ENCODE measurements around the gene HIPK2.
A peak's percentile ranks its signal among the peaks of the same experiment; 100 is the strongest.
"Not testable (repeated sequence)": the region's sequence is repeated elsewhere in the genome, so short reads cannot be mapped to it uniquely, and the experiment has no call there.

HIPK2 gene

DNA sequence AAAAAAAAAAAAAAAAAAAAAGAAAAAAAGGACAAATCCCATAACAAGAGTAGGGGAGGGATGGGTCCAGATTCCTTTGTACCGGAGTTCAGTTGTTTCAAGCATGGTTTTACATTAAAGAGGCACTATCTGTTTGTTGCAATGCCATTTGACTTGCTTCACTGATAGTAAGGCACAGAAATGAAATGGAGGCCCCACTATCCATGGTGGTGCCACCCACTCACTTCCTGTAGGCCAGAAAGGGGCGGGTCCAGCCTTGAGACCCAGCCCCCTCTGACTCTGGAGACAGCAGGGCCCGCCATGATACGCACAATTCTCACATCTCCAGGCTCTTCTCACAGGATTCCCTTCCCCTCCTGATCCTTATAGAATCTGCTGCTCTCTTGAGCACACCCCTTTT lies 154.3 kb downstream of the HIPK2 start:
- no peak for DNase-seq (ENCODE audit: low read depth in 2 of 2)

DNA sequence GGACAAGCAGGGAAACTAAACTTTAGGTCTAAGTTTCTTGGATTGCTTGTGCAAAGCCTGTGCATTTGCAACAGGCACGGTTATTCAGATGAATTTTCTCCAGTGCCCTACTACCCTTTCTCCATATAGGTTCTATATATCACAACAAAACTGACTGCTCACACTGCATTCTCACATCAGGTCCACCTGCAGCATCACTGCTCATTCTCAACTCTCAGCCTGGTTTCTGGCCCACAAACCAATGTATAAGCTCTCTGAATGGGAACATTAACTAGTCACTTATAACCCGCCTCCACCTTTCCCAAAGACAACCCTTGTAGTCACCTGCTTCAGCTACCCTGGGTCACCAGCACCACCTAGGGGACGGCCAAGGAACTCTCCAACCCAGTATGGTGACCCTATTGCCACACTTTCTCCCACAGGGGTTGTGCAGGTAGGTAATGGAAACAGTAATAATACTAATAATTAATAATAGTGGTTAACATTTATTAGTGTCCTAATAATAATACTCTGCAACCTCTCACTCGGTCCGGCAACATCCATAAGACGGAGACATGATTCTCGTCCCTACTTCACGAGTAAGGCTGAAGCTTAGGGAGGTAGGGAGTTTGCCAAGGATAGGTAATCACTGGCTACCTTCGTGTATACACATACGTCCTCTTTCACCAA lies 157.0 kb downstream of the HIPK2 start:
- DNase-seq (ENCODE audit: low read depth in 2 of 2): peak in 1 of 2 experiments; percentile 62

DNA sequence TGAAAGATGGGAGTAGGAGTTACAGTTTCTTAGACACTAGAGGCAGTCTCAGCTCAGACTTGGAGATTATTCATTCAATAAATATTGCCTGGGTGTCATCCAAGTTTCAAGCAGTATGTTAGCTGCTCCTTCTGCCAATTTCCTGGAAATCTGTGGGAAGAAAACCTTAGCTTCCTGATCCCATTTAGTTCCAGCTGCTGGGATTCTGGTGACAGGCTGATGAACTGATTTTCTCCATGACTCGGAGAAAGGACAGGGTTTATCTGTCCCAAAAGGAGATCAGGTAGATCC lies 158.5 kb downstream of the HIPK2 start:
- no peak for DNase-seq (ENCODE audit: low read depth in 2 of 2)

DNA sequence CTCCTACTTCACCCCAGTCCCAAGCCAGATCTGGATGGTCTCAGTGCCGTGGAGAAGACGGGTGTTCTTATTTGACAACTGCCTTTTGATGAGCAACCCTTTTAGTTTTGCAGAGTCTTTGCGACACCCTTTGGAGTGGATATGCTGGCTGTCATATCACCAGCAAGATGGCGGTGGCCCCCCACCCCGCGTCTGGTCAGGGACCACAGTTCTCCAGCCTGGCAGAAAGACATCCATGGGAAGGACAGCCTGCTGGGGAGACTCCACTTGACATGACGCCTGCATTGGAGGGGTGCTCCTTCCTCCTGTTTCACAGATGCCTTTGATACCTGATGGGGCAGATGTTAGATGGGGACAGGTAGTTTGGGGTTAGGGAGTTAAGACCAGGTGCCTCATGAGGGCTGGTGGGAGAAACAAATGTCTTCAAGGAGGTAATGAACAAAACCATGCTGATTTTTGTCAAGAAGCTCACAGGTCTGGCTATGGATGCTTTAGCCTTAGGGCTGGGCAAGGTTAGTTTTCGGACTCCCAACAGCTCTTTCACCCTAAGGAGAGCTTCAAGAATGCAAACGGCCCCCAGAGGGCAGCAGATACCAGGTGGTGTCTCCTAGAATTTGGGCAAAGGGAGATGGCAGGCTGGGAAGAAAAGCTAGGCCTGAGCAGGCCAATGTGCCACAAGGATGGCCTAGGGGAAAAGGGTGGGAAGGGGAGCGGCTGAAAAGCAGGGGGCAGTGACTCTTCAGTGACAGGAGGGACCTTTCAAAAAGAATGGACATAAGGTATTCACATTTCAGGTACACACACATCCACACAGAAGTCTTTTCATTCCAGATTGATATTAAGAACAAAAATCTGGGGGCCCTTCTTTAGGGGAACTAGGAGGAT lies 159.1 kb downstream of the HIPK2 start:
- DNase-seq (ENCODE audit: low read depth in 2 of 2): peak in 1 of 2 experiments; percentile 49

DNA sequence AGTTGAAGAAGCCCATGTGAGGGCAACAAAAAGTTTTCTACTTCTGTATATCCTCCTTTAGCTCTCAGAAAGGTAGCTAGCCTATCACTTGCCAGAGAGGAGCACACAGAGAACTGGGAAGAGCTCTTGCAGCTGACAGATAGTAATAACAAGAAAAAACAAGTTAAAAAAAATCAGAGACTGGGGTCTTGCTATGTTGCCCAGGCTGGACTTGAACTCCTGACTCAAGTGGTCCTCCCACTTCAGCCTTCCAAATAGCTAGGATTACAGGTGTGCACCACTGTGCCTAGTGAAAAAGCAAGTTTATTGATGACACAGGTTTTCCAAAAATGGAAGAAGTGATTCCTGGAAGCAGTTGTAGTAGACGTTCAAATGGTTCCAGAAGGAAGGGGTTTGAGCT lies 160.7 kb downstream of the HIPK2 start:
- DNase-seq (ENCODE audit: low read depth in 2 of 2): no peak

DNA sequence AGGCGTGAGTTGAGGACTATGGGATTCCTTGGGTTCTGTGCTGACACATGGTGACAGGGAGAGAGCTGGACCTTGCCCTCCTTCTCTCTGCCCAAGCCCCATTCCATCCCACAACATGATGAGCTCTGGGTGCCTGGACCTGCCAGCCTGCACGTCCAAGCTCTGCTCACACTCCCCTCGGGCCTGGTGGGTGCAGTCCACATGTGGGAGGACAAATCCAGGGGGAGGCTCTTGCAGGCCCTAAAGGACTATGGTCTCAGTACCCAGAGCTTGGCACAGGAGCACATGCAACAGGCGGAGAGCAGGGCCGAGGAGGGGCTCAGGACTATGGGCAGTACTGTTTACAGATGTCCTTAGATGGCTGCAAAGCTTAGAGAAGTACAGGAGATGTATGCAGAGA lies 162.9 kb downstream of the HIPK2 start:
- DNase-seq (ENCODE audit: low read depth in 2 of 2): no peak

DNA sequence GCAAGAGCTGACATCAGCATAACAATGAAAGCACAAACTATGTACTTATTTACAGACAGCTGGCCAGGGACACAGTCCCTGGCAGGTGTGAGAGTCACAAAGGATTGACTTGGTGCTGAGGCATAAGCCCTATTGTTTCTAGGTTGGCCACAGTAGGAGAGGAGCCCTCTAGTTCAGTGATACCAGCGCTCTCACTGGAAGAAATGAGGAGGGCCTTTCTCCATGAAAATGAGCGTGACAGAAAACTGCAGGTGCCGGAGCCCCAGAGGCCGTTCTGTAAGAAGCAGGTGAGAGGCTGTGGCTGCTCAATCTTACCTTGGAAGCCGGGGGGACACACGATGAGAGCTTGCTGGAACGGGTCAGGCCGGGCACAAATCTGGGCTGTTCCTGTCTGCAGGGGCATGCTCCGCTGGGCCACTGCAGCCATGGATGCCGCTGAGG lies 163.8 kb downstream of the HIPK2 start:
- no peak for DNase-seq (ENCODE audit: low read depth in 2 of 2)

DNA sequence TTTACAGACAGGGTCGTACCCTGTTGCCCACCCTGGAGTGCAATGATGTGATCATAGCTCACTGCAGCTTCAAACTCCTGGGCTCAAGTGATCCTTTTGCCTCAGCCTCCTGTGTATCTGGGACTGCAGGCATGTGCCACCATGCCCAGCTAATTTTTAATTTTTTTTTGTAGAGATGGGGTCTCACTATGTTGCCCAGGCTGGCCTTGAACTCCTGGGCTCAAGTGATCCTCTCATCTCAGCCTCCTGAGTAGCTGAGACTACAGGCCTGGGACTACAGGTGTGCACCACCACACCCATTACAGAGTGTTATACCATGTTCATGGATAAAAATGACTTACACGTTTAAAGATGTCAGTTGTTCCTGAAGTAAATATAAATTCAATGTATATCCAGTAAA lies 166.2 kb downstream of the HIPK2 start:
- not testable (repeated sequence) for DNase-seq (ENCODE audit: low read depth in 2 of 2)

DNA sequence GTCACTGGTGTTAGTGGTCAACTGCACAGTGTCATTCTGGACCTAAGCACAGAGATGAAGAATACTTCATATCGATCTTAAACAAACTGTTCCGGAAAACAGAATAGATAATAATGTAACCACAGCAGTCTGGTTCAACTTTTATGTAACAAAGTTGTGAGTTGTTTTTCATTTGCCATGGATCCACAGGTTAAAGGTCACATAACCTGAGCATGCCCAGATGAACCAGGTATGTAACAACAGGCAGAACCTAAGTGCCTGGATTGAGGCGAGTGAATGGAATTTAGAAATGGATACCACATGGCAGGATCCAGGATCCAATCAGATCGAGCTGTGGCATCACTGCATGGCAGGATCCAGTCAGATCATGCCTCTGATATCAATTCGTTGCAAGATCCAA lies 167.2 kb downstream of the HIPK2 start:
- no peak for DNase-seq (ENCODE audit: low read depth in 2 of 2)

DNA sequence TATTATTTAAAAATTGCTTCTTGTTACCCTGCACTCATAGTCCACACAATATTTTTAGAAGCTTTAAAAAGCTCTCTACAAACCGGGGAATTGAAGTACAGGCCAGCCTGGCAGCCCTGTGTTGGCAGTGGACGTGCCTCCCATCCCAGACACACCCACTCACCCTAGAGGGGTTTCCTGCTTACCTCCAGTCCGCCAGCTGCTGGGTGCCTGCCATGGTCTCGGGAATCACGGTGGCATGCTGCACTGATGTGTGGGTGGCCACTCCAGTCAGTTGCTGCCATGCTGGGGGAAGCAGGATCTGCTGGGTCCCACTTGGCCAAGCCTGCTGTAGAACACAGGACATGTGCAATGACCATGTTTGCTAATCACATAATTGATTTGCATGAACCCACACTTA lies 173.9 kb downstream of the HIPK2 start:
- DNase-seq (ENCODE audit: low read depth in 2 of 2): no peak

DNA sequence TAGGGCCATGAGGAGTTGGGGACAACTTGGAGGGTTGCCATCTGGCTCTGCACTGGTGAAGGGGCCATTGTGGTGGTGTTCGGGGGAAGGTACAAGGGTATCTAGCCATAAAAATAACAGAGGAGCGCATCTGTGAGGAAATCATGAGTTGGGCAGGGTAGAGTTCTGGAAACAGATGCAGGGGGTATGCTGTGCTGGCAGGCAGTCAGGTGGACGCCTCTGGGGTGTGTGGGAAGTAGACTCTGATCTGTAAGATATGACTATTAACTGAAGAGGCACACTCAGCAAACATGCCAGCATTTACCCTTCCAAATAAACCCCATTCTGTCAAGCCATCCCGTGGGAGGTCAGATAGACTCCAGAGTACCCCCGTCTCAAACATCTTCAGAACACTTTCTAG lies 174.5 kb downstream of the HIPK2 start:
- no peak for DNase-seq (ENCODE audit: low read depth in 2 of 2)

DNA sequence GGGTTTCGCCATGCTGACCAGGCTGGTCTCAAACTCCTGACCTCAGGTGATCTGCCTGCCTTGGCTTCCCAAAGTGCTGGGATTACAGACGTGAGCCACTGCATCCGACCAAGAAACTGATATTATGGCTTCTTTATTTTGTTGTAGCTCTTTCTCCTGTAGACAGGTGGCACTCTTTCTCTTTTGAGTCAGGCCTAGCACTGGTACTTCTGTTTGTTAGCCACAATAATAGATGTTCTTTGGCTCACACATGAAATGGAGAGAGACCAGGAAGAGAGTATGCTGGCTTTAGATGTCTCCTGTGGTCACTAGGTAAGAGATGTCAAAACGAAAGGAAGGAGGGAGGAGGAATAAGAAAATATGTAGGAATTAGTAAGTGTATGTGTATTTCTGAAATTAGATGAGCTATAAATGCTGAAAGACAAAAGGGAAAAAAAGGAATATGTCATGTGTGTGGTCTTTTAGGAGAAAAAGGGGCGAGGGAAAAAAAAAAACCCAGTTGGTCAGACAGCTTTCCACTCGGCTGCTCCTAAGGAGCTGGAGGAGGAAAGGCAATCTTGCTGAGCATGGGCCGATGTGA lies 175.6 kb downstream of the HIPK2 start:
- no peak for DNase-seq (ENCODE audit: low read depth in 2 of 2)

DNA sequence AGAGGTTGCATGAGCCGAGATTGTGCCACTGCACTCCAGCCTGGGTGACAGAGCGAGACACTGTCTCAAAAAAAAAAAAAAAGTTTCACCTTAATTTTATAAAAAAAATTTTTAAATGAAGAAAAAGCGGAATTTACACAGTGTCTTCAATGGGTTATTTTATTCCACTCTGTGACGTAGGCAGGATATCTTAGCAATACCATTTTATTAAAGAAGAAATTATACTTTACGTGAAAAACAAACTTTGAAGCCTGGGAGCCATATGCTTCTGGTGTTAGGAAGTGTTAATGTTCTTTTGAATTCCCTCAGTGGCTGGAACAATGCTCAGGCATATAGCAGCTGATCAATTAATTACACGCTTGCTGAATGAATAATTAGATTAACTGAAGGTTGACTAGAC lies 176.6 kb downstream of the HIPK2 start:
- no peak for DNase-seq (ENCODE audit: low read depth in 2 of 2)

DNA sequence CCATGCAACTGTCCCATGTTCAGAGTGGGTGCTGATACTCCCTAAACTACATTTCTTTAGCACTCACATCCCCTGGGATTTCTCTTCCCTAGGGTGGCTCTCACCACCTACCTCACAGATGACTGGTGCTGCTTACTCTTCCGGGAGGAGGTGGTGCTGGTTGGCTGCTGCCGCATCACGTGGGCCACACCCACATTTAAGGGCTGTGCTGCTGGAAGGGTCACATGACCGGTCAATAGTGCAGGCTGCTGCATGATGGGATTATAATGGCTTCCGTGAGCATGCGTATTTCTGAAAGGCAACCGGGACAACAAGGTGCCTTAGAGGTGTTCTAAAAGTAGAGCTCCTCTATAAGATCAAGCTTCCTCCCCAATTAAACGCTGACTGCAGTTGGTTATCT lies 177.5 kb downstream of the HIPK2 start:
- DNase-seq (ENCODE audit: low read depth in 2 of 2): no peak

DNA sequence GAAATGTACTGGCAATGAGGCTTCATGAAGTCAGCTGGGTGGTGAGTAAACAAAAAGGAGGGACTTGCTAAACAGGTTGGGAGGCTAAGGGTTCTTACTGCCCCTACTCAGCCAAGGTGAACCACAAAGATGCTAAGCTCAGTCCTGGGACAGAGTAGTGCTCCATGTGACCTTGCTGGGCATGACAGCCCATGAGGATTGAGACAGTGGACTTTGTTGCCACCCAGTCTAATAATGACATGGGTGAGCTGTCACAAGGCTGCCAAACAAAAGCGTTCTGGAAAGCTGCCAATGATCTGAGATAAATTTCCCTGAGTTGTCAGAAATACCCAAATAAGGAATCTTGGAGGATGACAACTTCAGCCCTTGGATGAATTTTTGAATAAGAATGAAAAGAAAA lies 179.2 kb downstream of the HIPK2 start:
- DNase-seq (ENCODE audit: low read depth in 2 of 2): no peak

DNA sequence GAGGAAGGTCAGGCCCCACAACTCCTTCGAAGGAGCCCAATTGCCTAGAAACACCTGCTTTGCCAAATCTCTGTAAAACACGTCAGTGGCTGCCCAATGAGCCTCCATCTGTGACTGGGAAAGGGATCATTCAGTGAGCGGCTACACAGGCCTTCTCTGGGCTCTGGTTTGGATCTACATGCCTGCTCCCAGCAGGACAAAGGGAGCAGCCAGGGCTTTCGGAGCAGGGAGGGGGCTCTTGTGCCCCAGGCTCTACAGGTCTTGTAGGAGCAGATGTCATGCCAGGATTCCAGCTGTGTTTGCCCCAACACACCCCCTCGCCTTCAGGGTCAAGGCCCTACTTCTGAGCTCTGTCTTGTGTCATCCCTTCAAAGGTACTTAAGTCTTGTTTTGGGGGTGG lies 180.8 kb downstream of the HIPK2 start:
- DNase-seq (ENCODE audit: low read depth in 2 of 2): no peak

DNA sequence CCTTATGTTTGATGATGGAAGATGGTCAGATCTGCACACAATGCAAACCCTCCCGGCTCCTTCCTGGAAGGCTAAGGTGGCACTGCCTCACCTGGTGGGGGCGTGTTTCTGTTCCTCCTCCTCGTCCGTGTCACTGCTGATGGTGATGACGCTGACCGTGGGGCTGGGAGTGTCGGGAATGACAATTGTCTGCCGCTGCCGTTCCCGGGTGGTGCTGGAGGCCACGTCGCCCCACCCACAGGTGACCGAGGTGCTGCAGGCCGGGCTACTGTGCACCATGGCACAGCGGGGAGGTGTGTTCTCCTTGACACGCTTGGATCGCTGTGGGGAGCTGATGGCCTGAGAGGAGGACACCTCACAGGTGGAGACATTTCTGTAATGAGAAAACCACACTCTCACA lies 181.2 kb downstream of the HIPK2 start:
- no peak for DNase-seq (ENCODE audit: low read depth in 2 of 2)

DNA sequence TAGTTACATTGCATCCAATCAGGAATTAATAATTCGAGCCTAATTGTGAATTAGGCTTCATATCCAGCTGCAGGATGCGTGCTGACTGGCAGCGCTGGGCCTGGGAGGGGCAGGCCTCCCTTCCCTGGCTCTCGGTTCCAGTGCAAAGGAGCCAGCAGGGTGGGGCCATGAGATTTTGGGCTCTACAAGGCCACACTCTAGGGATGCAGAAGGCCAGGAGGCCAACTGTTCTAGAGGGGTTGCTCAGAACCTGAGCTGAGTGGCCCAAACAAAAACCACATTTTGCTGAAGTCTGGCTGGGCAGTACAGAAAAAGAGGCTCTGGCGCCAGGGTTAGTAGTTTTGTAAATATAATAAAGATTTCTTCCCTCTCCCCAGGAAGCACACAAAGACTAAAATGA lies 182.0 kb downstream of the HIPK2 start:
- no peak for DNase-seq (ENCODE audit: low read depth in 2 of 2)

DNA sequence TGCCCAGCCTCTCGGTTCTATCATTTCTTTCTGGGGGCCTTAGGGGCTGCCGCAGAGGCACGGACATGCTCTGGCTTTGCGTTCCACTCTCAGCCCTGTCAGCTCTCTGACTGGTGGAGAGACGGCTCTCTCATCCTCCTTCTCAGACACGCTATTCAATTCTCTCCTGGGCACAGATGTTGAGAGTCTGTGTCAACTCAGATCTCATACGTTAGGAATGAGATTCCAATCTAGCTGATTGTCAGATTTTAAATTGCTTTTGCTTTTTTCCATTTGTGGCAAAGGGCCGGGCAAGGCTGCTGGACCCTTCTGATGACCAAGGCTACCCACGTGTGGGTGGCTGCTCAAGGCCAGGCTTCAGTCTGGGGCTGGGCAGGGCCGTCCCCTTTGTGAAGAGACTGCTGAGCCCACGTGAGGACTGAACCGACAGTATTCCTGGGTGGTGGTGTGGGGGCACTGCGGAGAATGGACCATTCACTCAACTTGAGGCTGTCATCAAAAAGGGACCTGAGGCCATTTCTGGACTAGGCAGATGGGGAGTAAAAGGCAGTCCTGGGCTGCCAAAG lies 182.8 kb downstream of the HIPK2 start:
- DNase-seq (ENCODE audit: low read depth in 2 of 2): no peak

DNA sequence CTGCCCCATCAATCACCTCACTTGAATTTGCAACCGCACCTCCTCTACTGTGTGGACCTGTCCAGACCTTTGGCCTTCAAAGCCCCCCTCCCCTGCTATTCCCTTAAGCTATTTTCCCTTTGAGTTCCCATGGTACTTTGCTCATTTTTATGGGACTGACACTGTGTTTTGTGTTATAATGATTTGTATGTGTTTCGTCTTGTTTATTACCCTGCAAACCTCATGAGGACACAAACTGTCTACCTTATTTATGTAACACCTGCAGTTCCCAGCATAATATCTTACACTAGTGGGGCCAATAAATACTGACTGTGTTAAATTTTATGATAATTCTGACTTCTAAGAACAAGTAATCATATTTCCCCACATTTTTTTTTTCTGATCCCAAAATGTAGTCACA lies 183.7 kb downstream of the HIPK2 start:
- no peak for DNase-seq (ENCODE audit: low read depth in 2 of 2)

DNA sequence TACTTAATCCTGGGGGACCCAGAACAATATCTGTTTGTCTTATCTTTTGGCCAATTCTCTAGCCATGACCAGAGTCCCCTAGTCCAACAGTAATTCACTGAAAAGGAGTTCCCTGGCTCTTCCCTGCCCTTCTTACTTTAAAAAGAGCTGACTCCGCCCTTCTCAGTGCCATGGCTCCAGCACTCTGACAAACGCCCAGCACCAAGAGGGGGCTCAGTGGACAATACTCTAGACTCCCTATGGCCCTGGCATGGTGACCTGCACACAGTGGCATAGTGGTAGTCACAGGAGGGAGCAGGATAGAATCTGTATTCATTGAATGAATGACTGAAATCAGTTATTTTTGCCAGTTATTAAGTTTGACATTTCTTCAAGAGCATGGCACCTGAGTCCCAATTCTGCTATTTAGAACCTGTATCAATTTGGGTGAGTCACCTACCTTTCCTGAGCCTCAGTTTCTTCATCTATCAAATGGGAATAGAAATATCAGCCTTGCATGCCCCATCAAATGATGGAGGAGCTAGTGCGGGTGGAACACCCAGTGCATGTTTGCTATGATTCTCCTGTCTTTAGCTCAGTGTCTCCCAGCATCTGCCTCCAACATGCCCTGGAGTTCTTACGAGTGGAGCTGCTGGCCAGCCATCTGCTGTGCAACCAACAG lies 184.9 kb downstream of the HIPK2 start:
- no peak for DNase-seq (ENCODE audit: low read depth in 2 of 2)

DNA sequence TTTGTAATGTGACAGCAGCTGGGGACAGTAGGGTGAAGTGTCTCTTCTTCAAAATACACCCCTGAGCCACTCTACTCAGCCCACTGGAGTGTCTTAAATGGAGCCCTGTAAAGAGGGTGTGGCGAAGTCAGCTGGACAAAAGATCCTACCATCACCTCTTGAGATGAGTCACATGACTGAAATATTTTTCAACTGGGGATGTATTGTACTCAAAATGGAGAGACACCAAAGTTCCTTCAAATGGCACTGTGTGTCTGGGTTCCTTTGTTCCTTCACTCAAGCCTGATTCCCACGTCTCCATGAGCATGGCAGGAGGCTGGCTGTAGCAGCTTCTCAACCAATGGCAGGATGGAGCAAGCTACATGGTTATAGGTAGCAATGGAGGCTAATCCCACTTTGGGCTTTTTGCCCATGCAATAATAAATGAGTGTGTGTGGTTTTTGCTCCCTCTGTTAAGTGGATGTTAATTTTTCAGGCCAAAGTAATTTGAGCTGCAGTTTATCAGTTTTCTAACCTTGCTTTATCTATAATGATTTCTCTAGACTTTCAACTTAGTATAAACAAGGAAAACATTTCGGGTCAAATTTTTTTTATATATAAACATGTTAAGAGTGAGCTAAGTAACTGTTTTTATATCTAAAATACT lies 186.1 kb downstream of the HIPK2 start:
- no peak for DNase-seq (ENCODE audit: low read depth in 2 of 2)

Measured in stimulated activated CD4-positive, alpha-beta T cell treated with anti-CD3 and anti-CD28 coated beads, Interleukin-12 subunit alpha, Interleukin-12 subunit beta, amount 100 ng/mL, for 24 hours (primary cell).